Naive thymus-derived CD4-positive, alpha-beta T cell (primary cell): ENCODE data around the gene AKAP6. TPM values are rescaled to one million over a fixed set of nuclear protein-coding genes. Genes with fewer than 3 reads are reported as not detected.

Experiments
- ATAC-seq: fragments of 150-1000 bp; cut with Tn5 transposase; 2 replicates; pipeline ENCODE4 v1.10.0; 2021; ENCODE audit warnings: mild to moderate bottlenecking, moderate library complexity
- CTCF ChIA-PET: fragments of 350-600 bp; sonication (Branson Sonifier 250); formaldehyde crosslinking; loops from one replicate; lab custom pipeline; 2021; ENCODE audit warnings: antibody characterized with exemption; lab: Charles Lee
- POLR2A ChIA-PET: fragments of 350-600 bp; sonication (Branson Sonifier 250); formaldehyde crosslinking; loops from one replicate; lab custom pipeline; 2021; ENCODE audit warnings: antibody characterized with exemption, inconsistent platforms; lab: Charles Lee
- DNase-seq, 9 donors: peaks; one replicate each; pipeline versions ENCODE4 v3.0.0 to v3.0.0-alpha.2; 2020 to 2022; ENCODE audit warnings: mixed read lengths in 1 of 9
- H3K27ac ChIP-seq: one replicate; pipeline ENCODE4 v1.7.0; 2013; ENCODE audit warnings: mild to moderate bottlenecking, low read depth, low read length, moderate library complexity
- H3K27me3 ChIP-seq, 2 donors: one replicate each; pipeline ENCODE4 v1.7.0; 2013; ENCODE audit warnings: low read length in 2 of 2, mild to moderate bottlenecking in 2 of 2, moderate library complexity in 2 of 2; ENCODE audit not compliant: control insufficient read depth in 2 of 2, insufficient read depth in 2 of 2
- H3K36me3 ChIP-seq, 3 experiments: 1 replicate in 2 of 3; 2 replicates in 1 of 3; pipeline ENCODE4 v1.7.0; 2013; ENCODE audit warnings: low read length in 3 of 3, mild to moderate bottlenecking in 3 of 3, moderate library complexity in 1 of 3; ENCODE audit not compliant: insufficient read depth in 3 of 3, control insufficient read depth in 2 of 3
- H3K4me1 ChIP-seq, 2 donors: one replicate each; pipeline ENCODE4 v1.7.0; 2013; ENCODE audit warnings: low read length in 2 of 2, mild to moderate bottlenecking in 2 of 2, moderate library complexity in 1 of 2; ENCODE audit not compliant: control insufficient read depth in 2 of 2, insufficient read depth in 2 of 2
- H3K4me3 ChIP-seq: 2 replicates; pipeline ENCODE4 v1.7.0; 2013; ENCODE audit warnings: mild to moderate bottlenecking, low read length
- H3K9me3 ChIP-seq, 3 experiments: 1 replicate in 2 of 3; 2 replicates in 1 of 3; pipeline ENCODE4 v1.7.0; 2013; ENCODE audit warnings: low read length in 3 of 3; ENCODE audit not compliant: control insufficient read depth in 2 of 3
- H3K27ac Mint-ChIP-seq, 9 donors: one replicate each; pipeline ENCODE4 v1.8.0; 2020 to 2022; ENCODE audit warnings: mixed read lengths in 9 of 9, mild to moderate bottlenecking in 8 of 9, moderate library complexity in 5 of 9, inconsistent platforms in 2 of 9
- H3K27me3 Mint-ChIP-seq, 5 donors: one replicate each; pipeline ENCODE4 v1.8.0; 2021 to 2022; ENCODE audit warnings: mixed read lengths in 5 of 5, mild to moderate bottlenecking in 1 of 5
- H3K36me3 Mint-ChIP-seq, 5 donors: one replicate each; pipeline ENCODE4 v1.8.0; 2020 to 2022; ENCODE audit warnings: mixed read lengths in 5 of 5, mild to moderate bottlenecking in 3 of 5, inconsistent platforms in 1 of 5
- H3K4me1 Mint-ChIP-seq, 7 donors: one replicate each; pipeline ENCODE4 v1.8.0; 2020 to 2022; ENCODE audit warnings: mixed read lengths in 7 of 7, mild to moderate bottlenecking in 3 of 7, inconsistent platforms in 1 of 7
- H3K4me3 Mint-ChIP-seq, 10 donors: one replicate each; pipeline ENCODE4 v1.8.0; 2020 to 2022; ENCODE audit warnings: mild to moderate bottlenecking in 10 of 10, mixed read lengths in 10 of 10, moderate library complexity in 6 of 10, inconsistent platforms in 2 of 10
- H3K9me3 Mint-ChIP-seq, 11 donors: one replicate each; pipeline ENCODE4 v1.8.0; 2020 to 2022; ENCODE audit warnings: mixed read lengths in 11 of 11, mild to moderate bottlenecking in 4 of 11, inconsistent platforms in 1 of 11, moderate library complexity in 1 of 11
- intact Hi-C, 2 donors: fragments of 100-400 bp; cut with micrococcal nuclease; formaldehyde crosslinking; loops; one replicate each; pipeline ENCODE4 v1.15.1; 2023
- polyA plus RNA-seq, 2 donors: library from polyadenylated mRNA; unstranded; fragments of 300-500 nt; fragmentation: Illumina TruSeq; gene quantifications; one replicate each; pipeline ENCODE4 v1.2.3, GENCODE V29; 2021
- total RNA-seq, 6 experiments: library from RNA in 5 of 6; stranded (reverse) in 5 of 6; gene quantifications; 1 replicate in 5 of 6; 2 replicates in 1 of 6; pipeline ENCODE4 v1.2.3 and lab custom pipeline; 2021 to 2026

AKAP6 gene
- total and polyA plus RNA-seq, 7 experiments from 2014 or later, result 0.29 to 7.9 (median 4.1) TPM

DNA sequence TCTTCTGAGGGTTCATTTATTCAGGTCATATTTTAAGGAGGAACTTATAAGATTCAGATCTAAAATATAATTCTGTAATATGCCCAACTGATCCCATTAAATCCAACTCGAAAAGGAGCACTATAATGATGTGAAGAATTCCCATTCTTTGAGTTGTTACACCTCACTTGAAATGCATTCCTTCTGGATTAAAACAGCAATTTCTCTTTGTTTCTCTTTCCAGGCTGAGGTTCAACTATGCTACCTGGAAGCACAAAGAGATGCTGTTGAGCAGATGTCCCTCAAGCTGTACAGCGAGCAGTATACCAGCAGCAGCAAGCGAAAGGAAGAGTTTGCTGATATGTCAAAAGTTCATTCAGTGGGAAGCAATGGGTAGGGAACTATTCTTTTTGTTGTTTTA, 349.0 kb downstream of the AKAP6 start:
- no peak overlapping the region for H3K27ac Mint-ChIP-seq
- peaks cover 0 to 7% (median 0%) of the 10 kb centered on the region in 5 donors for H3K27me3 Mint-ChIP-seq

DNA sequence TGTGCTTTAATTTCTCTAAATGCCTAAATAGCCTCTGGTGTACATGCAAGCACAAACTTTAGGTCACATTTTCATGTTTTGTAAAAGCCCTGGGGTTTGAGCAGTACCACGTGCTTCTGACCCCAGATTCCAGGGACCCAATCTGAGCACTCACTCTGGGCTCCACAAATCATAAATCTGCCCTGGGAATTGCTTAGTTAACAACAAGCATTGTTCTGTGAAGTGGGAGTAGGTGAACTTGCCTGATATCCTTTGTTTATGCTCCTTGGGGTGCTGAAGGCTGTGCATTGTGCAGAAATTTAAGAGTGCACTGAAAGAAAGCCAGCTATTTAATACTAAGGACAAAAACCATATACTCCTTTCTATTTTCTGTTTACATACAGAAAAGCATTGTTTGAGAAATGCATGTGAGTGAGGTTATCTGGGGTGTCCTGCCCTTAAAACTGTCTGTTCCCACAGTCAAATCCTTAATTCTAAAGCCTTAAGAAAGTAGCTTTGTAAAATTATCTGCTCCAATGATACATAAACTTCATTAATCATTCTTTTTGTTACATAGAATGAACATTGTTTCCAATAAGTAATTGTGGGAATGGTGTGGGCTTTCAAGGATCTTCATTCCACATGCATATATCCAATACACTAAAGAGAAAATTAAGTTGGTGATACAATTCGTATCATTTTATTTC, 351.0 kb downstream of the AKAP6 start:
- CTCF ChIA-PET, result no interaction called here
- ATAC-seq, result no peak
- Histone ChIP-seq H3K27ac (no peak overlapping the region), H3K9me3 (no peaks in the 10 kb centered on the region), H3K4me3 (no peak overlapping the region), H3K4me1 (no peaks in the 10 kb centered on the region), H3K27me3 (no peaks in the 10 kb centered on the region), H3K36me3 (no peaks in the 10 kb centered on the region)
- H3K4me3 Mint-ChIP-seq, result no peak overlapping the region
- peaks cover 0 to 11% (median 0%) of the 10 kb centered on the region in 5 donors for H3K27me3 Mint-ChIP-seq
- intact Hi-C loops, result no loop called here
- H3K36me3 Mint-ChIP-seq, result peaks cover 0 to 6% (median 0%) of the 10 kb centered on the region in 5 donors
- H3K27ac Mint-ChIP-seq, result no peak overlapping the region
- peaks cover 0 to 2% (median 0%) of the 10 kb centered on the region in 7 donors for H3K4me1 Mint-ChIP-seq
- H3K9me3 Mint-ChIP-seq, result peaks cover 0 to 5% (median 0%) of the 10 kb centered on the region in 11 donors
- POLR2A ChIA-PET, result no interaction called here
- no peak for DNase-seq

More for the DNA sequence above, 349.0 kb downstream of the AKAP6 start:
- H3K27ac ChIP-seq, result no peak overlapping the region
- intact Hi-C loops, result no loop called here
- CTCF ChIA-PET, result no interaction called here
- no peak overlapping the region for H3K4me3 Mint-ChIP-seq
- POLR2A ChIA-PET, result no interaction called here
- no peak overlapping the region for H3K4me3 ChIP-seq
- H3K27me3 ChIP-seq, result no peaks in the 10 kb centered on the region
- H3K36me3 ChIP-seq, result no peaks in the 10 kb centered on the region
- H3K4me1 ChIP-seq, result no peaks in the 10 kb centered on the region
- ATAC-seq (no peak), DNase-seq (no peak)
- no peaks in the 10 kb centered on the region for H3K9me3 ChIP-seq
- peaks cover 0 to 2% (median 0%) of the 10 kb centered on the region in 7 donors for H3K4me1 Mint-ChIP-seq
- peaks cover 0 to under 1% (median 0%) of the 10 kb centered on the region in 11 donors for H3K9me3 Mint-ChIP-seq
- H3K36me3 Mint-ChIP-seq, result no peaks in the 10 kb centered on the region

DNA sequence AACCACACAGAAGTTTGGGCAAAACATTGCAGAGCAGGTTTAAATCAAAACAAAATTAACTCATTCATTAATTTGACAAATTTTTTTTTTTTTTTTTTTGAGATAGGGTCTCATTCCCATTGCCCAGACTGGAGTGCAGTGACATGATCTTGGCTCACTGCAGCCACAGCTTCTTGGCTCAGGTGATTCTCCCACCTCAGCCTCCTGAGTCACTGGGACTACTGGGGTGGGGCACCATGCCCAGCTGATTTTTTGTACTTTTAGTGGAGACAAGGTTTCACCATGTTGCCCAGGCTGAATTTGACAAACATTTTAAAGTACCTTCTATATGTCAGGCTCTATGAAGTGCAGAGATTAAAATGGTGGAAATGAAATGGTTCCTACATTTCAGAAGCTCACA, 352.5 kb downstream of the AKAP6 start:
- Mint-ChIP-seq H3K36me3 (peaks cover 0 to 6% (median 0%) of the 10 kb centered on the region in 5 donors), H3K4me1 (peaks cover 0 to 2% (median 0%) of the 10 kb centered on the region in 7 donors), H3K9me3 (peaks cover 0 to 5% (median 0%) of the 10 kb centered on the region in 11 donors), H3K27ac (no peak overlapping the region), H3K4me3 (no peak overlapping the region), H3K27me3 (peaks cover 0 to 11% (median 0%) of the 10 kb centered on the region in 5 donors)
- Histone ChIP-seq H3K27ac (no peak overlapping the region), H3K4me3 (no peak overlapping the region), H3K36me3 (no peaks in the 10 kb centered on the region), H3K9me3 (no peaks in the 10 kb centered on the region), H3K4me1 (no peaks in the 10 kb centered on the region), H3K27me3 (no peaks in the 10 kb centered on the region)
- DNase-seq, result no peak
- intact Hi-C loops, result no loop called here
- no peak for ATAC-seq
- ChIA-PET POLR2A (no interaction called here), CTCF (no interaction called here)

DNA sequence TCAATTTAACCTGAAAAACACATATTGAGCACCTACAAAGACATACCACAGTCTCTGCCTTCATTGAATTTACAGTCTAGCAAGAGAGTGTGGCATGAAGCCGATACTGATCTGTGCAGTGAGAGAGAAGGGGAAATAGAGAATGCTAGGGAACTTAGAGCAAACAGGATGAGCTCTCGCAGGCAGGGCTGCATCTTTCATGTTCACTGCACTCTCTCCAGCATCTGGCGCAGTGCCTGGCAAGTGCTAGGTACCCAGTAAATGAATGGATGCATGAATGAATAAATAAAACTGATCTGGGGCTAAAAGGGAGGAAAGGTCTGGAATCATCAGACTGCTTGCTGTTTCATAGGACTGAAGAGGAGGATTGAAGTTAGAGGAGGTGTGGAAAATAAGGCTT, 353.1 kb downstream of the AKAP6 start:
- no peaks in the 10 kb centered on the region for H3K4me1 ChIP-seq
- Mint-ChIP-seq H3K36me3 (peaks cover 0 to 6% (median 0%) of the 10 kb centered on the region in 5 donors), H3K27ac (peak overlapping the region in 1 of 9 donors; percentile 2), H3K4me1 (peaks cover 0 to 2% (median 0%) of the 10 kb centered on the region in 7 donors), H3K4me3 (no peak overlapping the region), H3K9me3 (peaks cover 0 to 5% (median 0%) of the 10 kb centered on the region in 11 donors), H3K27me3 (peaks cover 0 to 11% (median 0%) of the 10 kb centered on the region in 5 donors)
- ChIA-PET CTCF (no interaction called here), POLR2A (no interaction called here)
- H3K27me3 ChIP-seq, result no peaks in the 10 kb centered on the region
- no peaks in the 10 kb centered on the region for H3K36me3 ChIP-seq
- DNase-seq, result no peak
- no peaks in the 10 kb centered on the region for H3K9me3 ChIP-seq
- no peak overlapping the region for H3K27ac ChIP-seq
- no peak overlapping the region for H3K4me3 ChIP-seq
- ATAC-seq, result no peak
- intact Hi-C loops, result no loop called here

DNA sequence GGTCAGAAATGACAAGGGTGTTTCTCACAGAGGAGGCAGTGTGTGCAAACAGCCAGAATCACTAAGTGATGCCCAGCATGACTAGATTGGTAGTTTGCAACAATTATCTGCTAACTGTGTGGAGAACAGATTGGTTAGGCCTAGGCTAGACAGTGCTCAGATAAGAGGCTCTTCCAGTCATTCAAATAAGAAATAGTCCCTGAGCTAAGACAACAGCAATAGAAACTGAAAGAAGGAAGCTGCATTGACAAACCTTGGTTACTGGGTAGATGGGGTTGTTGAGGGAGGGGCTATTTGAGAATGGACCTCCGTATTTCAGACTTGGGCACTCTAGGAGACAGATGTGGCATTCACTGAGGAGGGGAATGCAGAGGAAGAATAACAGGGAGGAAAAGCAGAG, 354.6 kb downstream of the AKAP6 start:
- Mint-ChIP-seq H3K4me1 (peaks cover 0 to 2% (median 0%) of the 10 kb centered on the region in 7 donors), H3K4me3 (no peak overlapping the region), H3K27ac (no peak overlapping the region), H3K36me3 (peaks cover 0 to 6% (median 0%) of the 10 kb centered on the region in 5 donors), H3K27me3 (peaks cover 0 to 11% (median 0%) of the 10 kb centered on the region in 5 donors), H3K9me3 (peaks cover 0 to 5% (median 0%) of the 10 kb centered on the region in 11 donors)
- DNase-seq (no peak), ATAC-seq (no peak)
- POLR2A ChIA-PET, result no interaction called here
- intact Hi-C loops, result no loop called here
- Histone ChIP-seq H3K4me1 (no peaks in the 10 kb centered on the region), H3K36me3 (no peaks in the 10 kb centered on the region), H3K27ac (no peak overlapping the region), H3K9me3 (no peaks in the 10 kb centered on the region), H3K4me3 (no peak overlapping the region), H3K27me3 (no peaks in the 10 kb centered on the region)
- CTCF ChIA-PET, result no interaction called here

DNA sequence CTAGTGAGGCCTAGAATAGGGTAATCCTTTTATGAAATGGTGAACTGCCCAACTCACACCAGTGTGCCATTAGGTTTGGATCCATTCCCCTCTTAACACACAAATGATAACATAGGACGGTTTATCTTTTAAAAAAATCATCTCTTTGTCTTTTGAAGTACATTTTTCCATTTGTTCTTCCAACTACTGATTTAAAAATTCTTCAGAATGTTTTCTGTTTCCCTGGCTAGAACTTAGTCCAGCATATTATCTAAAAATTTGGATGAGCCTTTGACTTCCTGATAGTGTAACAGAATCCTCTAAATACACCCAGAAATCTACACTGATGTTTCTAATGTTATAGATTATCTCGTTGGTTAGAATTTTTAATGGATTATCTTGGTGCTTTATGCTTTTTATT, 359.8 kb downstream of the AKAP6 start:
- intact Hi-C loops, result no loop called here
- H3K36me3 Mint-ChIP-seq, result peaks cover 0 to under 1% (median 0%) of the 10 kb centered on the region in 5 donors
- no peak overlapping the region for H3K4me3 ChIP-seq
- H3K27me3 Mint-ChIP-seq, result peaks cover 0 to under 1% (median 0%) of the 10 kb centered on the region in 5 donors
- H3K9me3 ChIP-seq, result no peaks in the 10 kb centered on the region
- H3K4me3 Mint-ChIP-seq, result no peak overlapping the region
- H3K27me3 ChIP-seq, result no peaks in the 10 kb centered on the region
- CTCF ChIA-PET, result no interaction called here
- no peak overlapping the region for H3K27ac Mint-ChIP-seq
- POLR2A ChIA-PET, result no interaction called here
- peaks cover 0 to under 1% (median 0%) of the 10 kb centered on the region in 11 donors for H3K9me3 Mint-ChIP-seq
- no peaks in the 10 kb centered on the region for H3K4me1 ChIP-seq
- no peaks in the 10 kb centered on the region for H3K36me3 ChIP-seq
- no peak for DNase-seq
- no peak overlapping the region for H3K27ac ChIP-seq
- no peak for ATAC-seq
- no peaks in the 10 kb centered on the region for H3K4me1 Mint-ChIP-seq

DNA sequence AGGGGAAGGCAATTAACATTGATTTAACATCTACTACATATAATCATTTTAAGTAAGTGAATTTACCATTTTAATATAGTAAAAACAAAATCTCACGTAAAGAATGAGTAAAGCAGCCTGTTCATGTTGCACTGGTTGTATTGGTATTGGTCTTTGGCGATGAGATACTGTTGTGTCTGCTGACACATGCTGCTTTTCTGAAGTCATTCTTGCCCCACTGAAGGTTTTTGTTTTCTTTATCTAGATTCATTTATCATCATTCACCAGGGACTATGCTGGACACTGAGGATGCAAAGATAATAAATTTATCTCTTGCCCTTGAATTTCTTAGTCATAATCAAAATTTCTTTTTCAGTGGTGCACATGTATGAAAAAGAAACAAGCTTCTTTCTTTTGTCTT, 363.3 kb downstream of the AKAP6 start:
- H3K9me3 ChIP-seq, result no peaks in the 10 kb centered on the region
- peaks cover 0 to 6% (median 4%) of the 10 kb centered on the region in 5 donors for H3K36me3 Mint-ChIP-seq
- intact Hi-C loops, result no loop called here
- DNase-seq (no peak), ATAC-seq (no peak)
- H3K36me3 ChIP-seq, result no peaks in the 10 kb centered on the region
- POLR2A ChIA-PET, result no interaction called here
- H3K4me1 ChIP-seq, result no peaks in the 10 kb centered on the region
- no peaks in the 10 kb centered on the region for H3K27me3 ChIP-seq
- no peaks in the 10 kb centered on the region for H3K9me3 Mint-ChIP-seq
- no peaks in the 10 kb centered on the region for H3K4me1 Mint-ChIP-seq
- no peak overlapping the region for H3K4me3 Mint-ChIP-seq
- H3K27ac Mint-ChIP-seq, result no peak overlapping the region
- no peak overlapping the region for H3K4me3 ChIP-seq
- CTCF ChIA-PET, result no interaction called here
- no peak overlapping the region for H3K27ac ChIP-seq
- H3K27me3 Mint-ChIP-seq, result no peaks in the 10 kb centered on the region
